Measurements from ENCODE around the gene SLC12A3. TPM values are rescaled to one million over a fixed set of nuclear protein-coding genes. Genes with fewer than 3 reads are reported as not detected.

The SLC12A3 gene
- total and polyA plus RNA-seq, 2 of the 4 experiments (the other 2 are of a cell fraction), result not detected

DNA sequence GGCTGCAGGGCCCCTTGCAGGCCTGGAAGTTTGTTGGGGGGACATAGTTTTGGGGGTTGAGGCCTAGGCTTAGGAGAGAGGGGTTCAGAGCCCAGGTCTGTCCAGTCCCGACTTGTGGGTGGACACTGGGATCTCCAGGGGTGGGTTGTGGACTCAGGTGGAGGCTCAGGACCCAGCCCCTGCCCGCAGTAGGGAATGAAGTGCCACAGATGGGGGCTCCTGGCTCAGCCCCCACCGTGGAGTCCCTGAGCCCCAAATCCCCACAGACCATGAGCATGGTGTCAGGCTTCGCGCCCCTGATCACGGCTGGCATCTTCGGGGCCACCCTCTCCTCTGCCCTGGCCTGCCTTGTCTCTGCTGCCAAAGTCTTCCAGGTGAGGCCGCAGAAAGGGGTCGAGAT, 14.3 kb downstream of the SLC12A3 start:
- no peaks in the 10 kb centered on the region for H3K36me3 ChIP-seq (ENCODE audit: control insufficient read depth, insufficient read depth, low read length)
- 90% methylated on average over 2 of the region's 9 CpGs; no CpG with 5 or more reads in 1 of the 2 experiments for WGBS, 2 experiments (ENCODE audit: extremely low coverage in 2 of 2, insufficient read length in 1 of 2)
- intact Hi-C loops (cut with micrococcal nuclease) (no loop called here), in situ Hi-C loops (cut with MboI; ENCODE audit: low sequenced_read_pairs) (no loop called here), dilution Hi-C loops (cut with HindIII; ENCODE audit: low sequenced_read_pairs, unreplicated experiment) (no loop called here)
- peaks cover 19% of the 10 kb centered on the region; the same call in 1 of the 2 replicates for H3K27me3 ChIP-seq (ENCODE audit: control insufficient read depth, insufficient read depth, low read length)
- POLR2A ChIA-PET (ENCODE audit: unreplicated experiment), result no interaction called here
- H3K23ac ChIP-seq (ENCODE audit: low read depth, low read length), result no peak overlapping the region
- no peak overlapping the region for H4K5ac ChIP-seq (ENCODE audit: low read depth, low read length)
- H4K91ac ChIP-seq (ENCODE audit: insufficient read depth, low read depth, low read length), result no peak overlapping the region
- H2BK120ac ChIP-seq (ENCODE audit: low read depth, low read length), result no peak overlapping the region
- no peak overlapping the region for H2BK5ac ChIP-seq (ENCODE audit: low read depth, low read length, poor library complexity, severe bottlenecking)
- ATAC-seq (ENCODE audit: low read depth) (no peak), DNase-seq (no peak)
- no peak overlapping the region for H2BK20ac ChIP-seq (ENCODE audit: low read depth, low read length)
- TF ChIP-seq MXI1 (IDR thresholded peaks at IDR 0.05; ENCODE audit: borderline replicate concordance, low read depth, low read length) (no peak), CHD1 (IDR thresholded peaks at IDR 0.05; ENCODE audit: low read depth, low read length) (no peak), SMC3 (IDR thresholded peaks at IDR 0.05; ENCODE audit: low read depth, low read length) (no peak), RAD21 (IDR thresholded peaks at IDR 0.05; ENCODE audit: low read length) (no peak), POLR2A (IDR thresholded peaks at IDR 0.05; ENCODE audit: low read depth, low read length) (no peak), RFX5 (IDR thresholded peaks at IDR 0.05; ENCODE audit: low read depth, low read length) (no peak)
- no peaks in the 10 kb centered on the region for H3K9me3 ChIP-seq (ENCODE audit: control insufficient read depth, insufficient read depth, low read length)
- no peak overlapping the region for H3K4me2 ChIP-seq (ENCODE audit: low read depth, low read length)
- H4K20me1 ChIP-seq (ENCODE audit: insufficient read depth, low read length), result no peaks in the 10 kb centered on the region
- CTCF ChIA-PET, result no interaction called here
- no TSS peak for BruUV-seq (replicated peaks)
- H4K8ac ChIP-seq (ENCODE audit: low read depth in 2 of 2, low read length in 2 of 2), result no peak overlapping the region
- H3K9ac ChIP-seq (ENCODE audit: low read depth, low read length), result no peak overlapping the region
- no peak overlapping the region for H2AK9ac ChIP-seq (replicated peaks; ENCODE audit: low read depth, low read length, poor library complexity)
- H3K27ac ChIP-seq (ENCODE audit: insufficient read depth, low read length), result no peak overlapping the region
- no peak overlapping the region for H2BK15ac ChIP-seq (ENCODE audit: low read depth, low read length)
- H3K9me1 ChIP-seq (ENCODE audit: insufficient read depth, low read length), result no peaks in the 10 kb centered on the region
- H3K56ac ChIP-seq (ENCODE audit: extremely low read depth, insufficient read depth, low read length), result no peak overlapping the region
- H3K79me1 ChIP-seq (ENCODE audit: low read depth in 1 of 2, low read length in 2 of 2), result no peaks in the 10 kb centered on the region
- H2AFZ ChIP-seq (replicated peaks; ENCODE audit: low read length, poor library complexity), result no peak overlapping the region
- H2AK5ac ChIP-seq (ENCODE audit: low read depth, low read length), result no peak overlapping the region
- no peaks in the 10 kb centered on the region for H3K4me1 ChIP-seq (ENCODE audit: control insufficient read depth, insufficient read depth, low read length)
- no peak overlapping the region for H3K4me3 ChIP-seq (ENCODE audit: insufficient read depth, low read depth, low read length)
- no peak overlapping the region for H3K4ac ChIP-seq (ENCODE audit: low read depth, low read length)
- no peak overlapping the region for H3K14ac ChIP-seq (replicated peaks; ENCODE audit: low read depth, low read length)
- H3K18ac ChIP-seq (ENCODE audit: low read depth, low read length), result no peak overlapping the region
